Glomerular visceral epithelial cell (primary cell): ENCODE measurements around the gene RHOB.
"Not testable (repeated sequence)": the region's sequence is repeated elsewhere in the genome, so short reads cannot be mapped to it uniquely, and the experiment has no call there.

Experiments used
- DNase-seq: peaks from one replicate; pipeline ENCODE4 v3.0.0-alpha.2; 2016; ENCODE audit errors: extremely low spot score

RHOB gene

DNA sequence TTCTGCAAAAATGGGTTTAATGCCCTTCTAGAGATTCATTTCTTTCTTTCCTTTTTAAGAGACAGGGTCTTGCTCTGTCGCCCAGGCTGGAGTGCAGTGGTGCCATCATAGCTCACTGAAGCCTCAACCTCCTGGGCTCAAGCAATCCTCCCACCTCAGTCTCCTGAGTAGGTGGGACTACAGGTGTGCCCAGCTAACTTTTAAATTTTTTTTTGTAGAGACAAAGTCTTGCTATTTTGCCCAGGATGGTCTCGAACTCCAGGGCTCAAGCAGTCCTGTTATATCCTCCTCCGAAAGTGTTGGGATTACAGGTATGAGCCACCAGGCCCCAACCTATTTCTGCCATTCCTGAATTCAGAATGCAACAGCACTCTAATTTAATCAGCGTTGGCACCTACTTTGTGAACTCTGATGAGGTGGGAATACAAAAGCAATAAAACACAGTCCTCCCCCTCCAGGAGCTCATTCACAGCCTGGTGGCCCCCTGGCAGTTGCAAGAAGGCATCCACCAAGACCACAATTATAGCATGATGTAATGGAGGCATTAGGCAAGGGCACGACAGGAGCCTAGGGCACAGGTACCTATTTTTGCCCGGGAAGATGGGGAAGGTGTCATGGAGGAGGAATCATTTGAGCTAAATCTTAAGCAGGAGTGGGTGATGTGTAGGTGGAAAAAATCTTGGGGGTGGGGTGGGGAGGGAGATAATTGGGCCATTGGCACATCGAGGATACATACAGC lies 5.1 kb downstream of the RHOB start:
- no peak for DNase-seq

DNA sequence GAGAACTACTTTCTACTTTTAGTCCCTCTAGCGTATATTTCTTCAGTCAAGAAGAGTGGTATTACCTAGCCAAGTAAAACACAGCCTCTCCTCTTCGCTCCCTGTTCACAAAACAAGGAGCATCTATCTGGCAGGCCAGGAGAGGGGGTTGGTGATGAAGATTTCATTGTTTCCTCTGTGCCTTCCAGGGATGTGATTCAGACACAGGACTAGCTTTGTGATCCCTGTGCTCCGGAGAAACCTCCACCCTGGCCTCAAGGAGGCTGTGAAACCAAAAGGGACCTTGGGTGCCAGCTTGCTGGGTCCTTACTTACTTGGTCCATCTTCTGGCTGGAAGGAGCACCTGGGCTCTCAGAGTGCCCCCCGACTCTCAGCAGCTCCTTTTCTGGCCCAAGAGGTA lies 5.7 kb downstream of the RHOB start:
- DNase-seq = peak; percentile 45

DNA sequence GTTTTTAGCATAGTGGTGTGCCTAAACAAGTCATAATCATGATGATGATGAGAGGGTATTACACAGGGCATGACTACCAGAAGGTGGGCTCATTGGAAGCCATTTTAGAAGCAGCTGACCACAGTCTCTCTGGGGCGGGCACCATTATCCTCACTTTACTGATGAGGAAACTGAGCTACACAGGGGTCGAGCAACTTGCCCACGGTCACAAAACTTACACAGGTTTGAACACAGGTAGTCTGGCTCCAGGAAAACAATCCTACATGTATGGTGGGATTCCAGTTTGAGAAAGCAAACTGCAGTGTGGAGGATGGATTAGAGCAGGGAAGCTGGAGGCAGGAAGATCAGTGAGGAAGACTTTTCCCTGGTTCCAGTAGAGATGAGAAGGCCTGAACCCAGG lies 6.2 kb downstream of the RHOB start:
- DNase-seq = no peak

DNA sequence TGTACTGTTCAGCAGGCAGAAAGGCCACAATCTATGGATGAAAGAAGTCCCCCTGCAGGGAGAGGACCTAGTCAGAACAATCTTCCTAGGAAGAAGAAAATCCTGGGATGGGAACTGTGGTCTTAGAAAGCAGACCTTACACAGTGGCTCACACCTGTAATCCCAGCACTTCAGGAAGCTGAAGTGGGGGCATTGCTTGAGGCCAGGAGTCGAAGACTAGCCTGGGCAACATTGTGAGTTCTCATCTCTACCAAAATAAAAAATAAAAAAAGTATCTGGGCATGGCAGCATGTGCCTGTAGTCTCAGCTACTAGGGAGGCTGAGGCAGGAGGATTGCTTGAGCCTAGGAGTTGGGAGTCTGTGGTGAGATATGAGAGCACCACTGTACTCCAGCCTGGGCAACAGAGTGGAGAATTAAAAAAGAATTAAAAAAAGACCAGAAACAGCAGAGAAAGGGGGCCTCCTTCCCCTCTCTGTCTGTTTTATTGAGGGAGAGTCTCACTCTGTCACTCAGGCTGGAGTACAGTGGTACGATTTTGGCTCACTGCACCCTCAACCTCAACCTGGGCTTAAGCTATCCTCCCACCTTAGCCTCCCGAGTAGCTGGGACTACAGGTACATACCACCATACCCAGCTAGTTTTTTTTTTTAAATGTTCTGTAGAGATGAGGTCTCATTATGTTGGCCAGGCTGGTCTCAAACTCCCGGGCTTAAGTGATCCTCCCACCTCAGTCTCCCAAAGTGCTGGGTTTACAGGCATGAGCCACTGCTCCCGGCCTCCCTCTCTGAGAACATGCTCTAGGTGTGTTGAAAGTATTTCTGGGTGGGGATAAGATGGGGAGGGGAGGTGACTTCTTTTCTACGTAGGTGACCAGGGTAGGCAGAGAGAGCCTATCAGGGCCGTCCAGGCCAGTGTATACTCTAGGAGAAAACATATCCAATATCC lies 7.4 kb downstream of the RHOB start:
- DNase-seq = no peak

DNA sequence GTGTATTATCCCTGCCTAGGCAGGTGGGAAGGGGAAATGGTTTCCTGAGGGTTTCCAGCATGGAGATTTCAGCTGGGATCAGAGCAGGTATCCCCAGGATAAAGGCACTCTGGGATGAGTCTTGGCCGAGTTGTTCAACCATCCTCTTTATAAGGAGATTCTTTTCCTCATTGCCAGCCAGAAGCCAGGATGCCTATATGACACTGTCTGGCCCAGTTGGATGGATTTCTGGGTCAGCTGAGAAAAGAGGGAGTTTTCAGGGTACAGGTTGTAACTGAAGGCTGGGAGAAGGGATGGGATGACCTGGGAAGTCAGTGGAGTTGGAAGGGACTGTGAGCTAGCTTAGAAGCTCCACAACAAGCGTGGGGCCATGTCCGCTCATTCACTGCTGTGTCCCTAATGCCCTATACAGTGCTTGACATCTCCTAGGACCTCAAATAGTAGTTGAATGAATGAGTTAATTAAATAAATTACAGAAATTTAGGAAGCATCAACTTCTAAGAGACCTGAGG lies 8.3 kb downstream of the RHOB start:
- DNase-seq = no peak

DNA sequence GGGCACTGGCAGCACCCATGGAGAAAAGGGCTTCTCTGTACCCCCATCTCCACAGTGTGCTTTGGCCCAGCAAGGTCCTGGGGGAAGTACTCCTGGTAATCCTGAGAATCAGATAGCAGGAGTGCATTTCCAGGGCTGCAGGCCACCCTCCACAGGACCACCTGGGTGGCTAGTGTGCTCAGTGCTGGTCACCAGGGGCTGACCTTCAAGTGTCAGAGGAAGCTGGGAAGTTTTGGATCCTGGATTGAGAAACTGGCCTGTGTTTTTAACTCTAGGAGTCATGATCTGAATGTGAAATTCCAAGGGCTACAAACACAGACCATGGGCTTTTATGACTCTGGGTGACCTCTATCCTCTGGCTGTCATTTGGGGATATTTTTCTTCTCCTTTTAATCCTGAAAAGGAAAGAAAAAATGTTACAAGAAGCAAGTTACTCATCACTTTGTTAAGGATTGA lies 9.3 kb downstream of the RHOB start:
- no peak for DNase-seq

DNA sequence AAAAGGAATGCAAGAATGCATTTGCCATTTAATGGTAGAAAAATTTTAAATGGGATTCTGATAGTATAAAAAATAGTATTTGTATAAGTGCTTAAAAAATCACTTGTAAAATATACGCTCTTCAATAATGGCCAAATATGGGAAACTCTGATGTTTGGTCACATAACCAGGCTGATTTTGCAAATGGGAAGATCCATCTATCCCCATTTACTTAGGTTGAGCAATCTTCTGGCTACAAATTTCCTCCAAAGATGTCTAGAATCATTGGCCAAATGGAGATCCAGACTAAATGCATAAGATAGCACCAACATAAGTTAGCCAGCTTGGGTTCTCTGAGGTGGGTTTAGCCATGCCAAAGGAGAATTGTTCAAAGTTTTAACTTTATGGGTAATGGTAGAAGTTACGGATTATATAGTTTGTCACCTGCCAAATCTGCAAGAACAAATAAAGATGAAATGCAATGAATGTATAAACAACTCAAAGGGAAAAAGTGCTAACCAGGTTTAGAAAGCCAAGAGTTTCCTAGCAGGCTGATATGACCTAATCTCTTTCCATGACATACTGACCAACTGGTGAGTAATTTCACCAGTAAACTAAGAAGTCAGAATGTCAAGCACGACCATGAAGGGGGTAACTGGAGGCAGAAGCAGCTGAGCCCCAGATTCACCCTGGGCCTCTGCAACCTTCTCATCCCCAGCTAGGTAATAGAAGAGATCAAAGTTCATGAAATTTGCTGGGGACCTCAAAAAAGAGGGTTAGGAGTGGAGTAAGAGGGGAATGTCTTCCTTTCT lies 10.0 kb downstream of the RHOB start:
- no peak for DNase-seq

DNA sequence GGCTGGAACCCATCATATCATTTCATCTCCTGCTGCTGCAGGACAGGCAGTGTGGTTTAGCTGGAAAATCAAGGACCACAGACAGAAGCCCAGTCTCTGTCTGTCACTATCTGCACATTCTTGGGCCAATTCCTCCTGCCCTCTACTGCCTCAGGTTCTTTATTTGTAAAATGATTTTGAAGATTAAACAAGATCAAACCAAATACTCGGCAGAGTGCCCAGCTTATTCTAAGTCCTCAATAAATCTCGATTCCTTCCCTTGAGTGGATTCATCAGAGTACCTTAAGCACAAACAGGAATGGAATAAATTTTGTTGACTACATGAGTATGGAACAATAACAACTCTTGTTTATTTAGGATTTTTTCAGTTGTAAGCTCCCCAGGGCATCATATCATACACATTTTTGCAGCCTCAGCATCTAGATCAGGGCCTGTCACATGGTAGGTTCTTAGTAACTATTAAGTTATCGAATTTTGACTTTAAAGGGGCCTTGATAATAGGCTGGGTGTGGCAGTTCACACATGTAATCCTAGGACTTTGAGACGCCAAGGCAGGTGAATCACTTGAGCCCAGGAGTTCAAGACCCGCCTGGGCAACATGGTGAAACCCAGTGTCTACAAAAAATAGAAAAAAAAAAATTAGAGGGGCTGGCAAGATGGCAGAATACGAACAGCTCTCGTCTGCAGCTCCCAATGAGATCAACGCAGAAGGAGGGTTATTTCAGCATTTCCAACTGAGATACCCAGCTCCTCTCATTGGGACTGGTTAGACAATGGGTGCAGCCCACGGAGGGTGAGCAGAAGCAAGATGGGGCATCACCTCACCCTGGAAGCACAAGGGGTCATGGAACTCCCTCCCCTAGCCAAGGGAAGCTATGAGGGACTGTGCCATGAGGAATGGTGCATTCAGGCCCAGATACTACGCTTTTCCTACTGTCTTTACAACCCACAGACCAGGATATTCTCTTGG lies 11.1 kb downstream of the RHOB start:
- no peak for DNase-seq

DNA sequence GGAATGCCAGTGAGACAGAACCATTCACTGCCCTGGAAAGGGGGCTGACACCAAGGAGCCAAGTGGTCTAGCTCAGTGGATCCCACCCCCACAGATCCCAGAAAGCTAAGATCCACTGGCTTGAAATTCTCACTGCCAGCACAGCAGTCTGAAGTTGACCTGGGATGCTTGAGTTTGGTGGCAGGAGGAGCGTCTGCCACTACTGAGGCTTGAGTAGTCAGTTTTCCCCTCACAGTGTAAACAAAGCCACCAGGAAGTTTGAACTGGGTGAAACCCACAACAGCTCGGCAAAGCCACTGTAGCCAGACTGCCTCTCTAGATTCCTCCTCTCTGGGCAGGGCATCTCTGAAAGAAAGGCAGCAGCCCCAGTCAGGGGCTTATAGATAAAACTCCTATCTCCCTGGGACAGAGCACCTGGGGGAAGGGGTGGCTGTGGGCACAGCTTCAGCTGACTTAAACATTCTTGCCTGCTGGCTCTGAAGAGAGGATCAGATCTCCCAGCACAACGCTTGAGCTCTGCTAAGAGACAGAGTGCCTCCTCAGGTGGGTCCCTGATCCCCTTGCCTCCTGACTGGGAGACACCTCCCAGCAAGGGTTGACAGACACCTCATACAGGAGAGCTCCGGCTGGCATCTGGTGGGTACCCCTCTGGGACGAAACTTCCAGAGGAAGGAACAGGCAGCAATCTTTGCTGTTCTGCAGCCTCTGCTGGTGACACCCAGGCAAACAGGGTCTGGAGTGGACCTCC lies 12.0 kb downstream of the RHOB start:
- DNase-seq = not testable (repeated sequence)

DNA sequence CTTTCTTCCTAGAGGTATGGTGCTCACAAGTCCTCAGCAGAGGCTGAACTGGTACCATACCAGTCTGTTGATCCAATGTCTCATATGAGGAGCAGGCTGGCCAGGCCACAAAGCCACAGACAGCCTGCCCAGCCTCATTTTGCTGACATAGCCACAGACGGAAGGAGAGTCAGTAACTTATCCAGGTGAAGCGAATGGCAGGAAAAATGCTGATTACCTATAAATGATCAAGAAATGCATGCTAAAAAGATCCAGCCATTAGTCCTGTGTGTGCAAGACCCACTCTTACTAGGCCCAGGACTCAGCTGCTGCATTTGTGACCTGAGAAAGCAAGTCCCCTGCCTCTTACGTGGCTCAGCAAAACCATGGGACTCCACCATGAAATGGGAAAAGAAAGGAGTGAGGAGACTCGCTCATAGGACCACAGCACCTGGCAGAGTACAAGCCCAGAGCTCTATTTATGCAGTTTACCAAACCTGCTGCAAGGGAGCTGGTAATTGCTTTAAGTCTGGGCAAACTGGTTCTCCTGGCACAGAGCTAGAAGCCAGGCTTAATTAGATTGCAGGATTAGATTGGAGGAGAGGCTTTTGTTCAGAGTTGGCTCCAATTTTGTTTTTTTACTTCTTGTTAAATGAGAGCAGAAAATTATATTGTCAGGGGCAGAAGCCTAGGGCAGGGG lies 19.0 kb downstream of the RHOB start:
- DNase-seq = no peak

DNA sequence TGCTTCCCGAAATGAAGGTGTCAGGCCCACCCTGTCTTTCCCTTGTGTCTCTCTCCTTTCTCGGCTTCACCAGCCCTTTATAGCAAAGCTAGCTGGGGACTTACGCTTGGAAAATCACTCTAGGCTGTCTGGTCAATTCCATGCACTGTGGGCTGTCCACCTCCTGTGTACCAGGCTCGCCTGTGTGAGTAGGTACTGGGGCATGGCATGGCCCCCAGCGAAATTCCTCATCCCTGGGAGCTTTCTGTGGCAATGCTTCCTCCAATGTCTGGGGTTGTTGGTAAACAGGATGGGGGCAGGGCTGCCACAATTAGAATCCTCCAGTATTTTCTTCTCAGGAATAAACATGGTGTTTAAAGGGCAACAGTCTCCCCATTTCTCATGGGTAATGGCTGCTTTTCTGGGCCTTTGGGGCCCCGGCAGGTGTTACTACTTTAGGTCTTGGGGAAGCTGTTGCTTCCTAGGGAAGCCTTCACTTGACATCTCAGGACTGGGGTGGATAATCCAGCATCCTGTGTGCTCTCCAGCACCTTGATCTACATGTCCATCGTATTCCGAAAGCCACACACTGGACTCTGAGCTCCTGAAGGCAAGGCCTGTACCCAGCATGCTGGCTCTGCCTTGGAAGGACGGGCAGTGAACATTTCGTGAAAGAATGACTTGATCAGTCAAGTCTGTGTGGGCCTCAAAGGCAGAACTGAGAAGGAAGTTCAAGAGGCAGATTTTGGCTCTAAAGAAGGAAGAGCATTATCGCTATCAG lies 21.1 kb downstream of the RHOB start:
- no peak for DNase-seq

DNA sequence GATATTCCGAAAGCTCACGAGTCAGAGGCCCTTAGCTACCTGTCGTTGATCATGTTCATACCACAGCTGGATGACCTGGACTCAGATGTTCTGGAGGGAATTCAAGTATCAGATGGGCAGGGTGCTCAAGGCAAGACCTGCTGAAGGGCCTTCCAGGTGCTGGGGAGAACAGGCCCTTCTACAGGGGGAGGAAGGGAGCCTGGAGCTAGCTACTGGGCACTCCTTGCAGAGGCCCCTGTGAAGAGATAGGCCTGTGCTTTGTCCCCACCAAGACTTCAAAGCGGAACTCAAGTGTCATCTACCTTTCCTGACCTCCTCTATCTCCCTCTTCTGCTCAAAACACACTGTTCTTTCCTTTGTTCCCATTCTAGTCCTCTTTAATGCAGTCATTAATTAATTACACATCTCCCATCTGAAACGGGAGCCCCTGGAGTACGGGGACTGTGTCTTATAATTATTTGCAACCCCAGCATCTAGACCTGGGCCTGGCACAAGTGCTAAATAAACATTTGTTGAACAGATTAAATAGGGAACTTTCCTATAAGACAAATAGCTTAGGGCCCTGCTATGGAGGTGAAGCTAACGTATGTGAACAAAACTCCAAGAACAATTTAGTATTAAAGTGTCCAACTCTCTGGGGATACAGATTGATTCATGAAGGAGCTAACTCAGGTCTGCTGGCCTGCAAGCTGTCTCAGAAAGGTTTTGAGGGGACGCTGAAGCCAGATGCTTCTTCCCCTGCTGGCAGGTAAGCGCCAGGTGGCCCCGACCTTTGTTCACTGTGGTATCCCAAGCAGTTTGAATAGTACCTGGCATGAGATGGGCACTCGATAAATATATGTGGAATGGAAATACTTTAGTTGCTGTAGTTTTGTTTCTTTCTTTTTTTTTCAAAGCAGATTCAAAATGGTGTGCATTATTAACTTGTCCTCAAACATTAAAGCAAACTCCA lies 22.0 kb downstream of the RHOB start:
- no peak for DNase-seq

DNA sequence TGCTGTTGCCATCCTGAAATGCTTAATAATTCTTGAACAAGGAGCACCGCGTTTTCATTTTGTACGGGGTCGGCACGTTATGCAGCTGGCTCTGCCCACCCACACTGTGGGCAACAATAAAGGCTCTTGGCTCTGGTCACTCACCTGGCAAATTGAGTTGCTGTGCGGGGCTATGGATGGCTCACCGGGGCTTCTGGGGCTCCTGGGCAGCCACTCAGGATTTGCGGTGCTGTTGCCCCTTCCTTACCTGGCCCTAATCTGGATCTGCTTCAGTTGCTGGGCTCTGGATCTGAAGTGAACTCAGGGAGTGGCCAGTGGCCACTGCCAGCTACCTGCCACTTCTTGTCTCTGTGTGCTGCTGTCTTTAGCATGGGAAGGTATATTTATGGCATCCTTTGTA lies 22.7 kb downstream of the RHOB start:
- DNase-seq = no peak

DNA sequence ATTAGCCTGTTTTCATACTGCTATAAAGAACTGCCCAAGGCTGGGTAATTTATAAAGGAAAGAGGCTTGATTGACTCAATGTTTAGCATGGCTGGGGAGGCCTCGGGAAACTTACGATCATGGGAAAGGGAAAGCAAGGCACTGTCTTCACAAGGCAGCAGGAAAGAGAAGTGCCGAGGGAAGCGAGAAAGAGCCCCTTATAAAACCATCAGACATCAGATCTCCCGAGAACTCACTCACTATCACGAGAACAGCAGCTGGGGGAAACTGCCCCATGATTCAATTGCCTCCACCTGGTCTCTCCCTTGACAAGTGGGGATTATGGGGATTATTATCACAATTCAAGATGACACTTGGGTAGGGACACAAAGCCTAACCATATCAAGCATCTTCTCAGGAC lies 23.3 kb downstream of the RHOB start:
- DNase-seq = no peak

DNA sequence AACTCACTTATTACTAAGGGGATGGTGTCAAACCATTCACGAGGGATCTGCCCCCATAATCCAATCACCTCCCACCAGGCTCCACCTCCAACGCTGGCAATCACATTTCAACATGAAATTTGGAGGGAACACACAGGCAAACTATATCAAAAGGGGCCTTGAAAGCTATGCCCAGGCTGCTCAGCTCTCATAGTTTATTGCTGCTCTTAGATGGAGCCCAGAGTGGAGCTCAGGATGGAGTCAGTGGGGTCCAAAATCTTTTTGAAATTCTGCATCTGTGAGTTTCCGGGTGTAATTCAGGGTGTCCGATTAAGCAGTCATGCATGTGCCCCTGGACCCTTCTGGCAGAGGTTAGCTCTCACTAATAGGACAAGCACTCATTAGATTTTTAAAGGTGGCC lies 24.3 kb downstream of the RHOB start:
- DNase-seq = no peak

DNA sequence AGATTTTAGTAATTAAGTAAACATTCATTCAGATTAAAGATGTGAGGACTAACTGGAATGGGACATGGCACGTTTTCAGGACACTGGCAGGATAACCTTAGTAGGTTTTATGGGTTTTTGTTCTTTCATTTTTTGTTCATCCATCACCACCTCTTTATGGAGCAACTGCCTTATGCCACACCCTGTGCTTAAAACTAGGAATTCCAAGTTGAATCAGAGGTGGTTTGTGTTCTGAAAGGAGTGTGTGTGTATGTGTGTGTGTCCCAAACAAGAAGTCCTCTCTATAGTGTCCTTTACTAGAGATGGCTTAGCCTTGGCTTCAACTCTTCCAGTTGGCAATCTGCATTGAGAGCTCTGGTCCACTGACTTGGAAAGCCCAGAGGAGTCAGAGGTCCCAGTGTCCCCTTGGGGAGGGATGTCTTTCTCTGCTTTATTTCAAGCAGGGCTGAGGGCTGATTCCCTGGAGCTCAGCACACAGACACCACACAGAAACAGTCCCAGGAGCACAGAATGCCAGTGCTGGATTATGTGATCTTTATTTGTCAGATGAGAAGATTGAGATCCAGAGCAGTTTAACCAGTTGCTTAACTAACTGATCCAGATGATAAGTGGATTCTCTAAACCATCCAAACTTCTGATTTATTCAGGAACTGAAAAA lies 25.2 kb downstream of the RHOB start:
- DNase-seq = no peak

DNA sequence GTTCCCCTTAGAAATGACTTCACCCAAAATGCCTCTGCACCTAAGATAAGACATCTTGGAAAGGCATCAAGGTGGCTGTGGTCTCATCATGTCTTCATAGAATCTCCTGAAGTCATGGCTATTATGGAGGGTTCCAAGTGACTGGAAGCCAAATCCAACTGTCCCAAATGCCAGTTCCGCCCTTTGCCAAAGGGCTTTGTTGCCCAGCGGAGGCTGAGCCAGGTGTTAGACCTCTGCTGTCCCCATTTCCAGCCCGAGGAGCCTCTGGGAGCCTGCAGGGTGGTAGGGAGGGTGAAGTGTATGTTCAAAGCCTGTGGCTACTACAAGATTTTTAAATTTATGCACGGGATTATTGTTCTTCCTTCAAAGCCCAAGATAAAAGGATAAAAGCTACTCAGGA lies 25.7 kb downstream of the RHOB start:
- no peak for DNase-seq
